ENCODE measurements around the gene TRIM63.

TRIM63 gene

DNA sequence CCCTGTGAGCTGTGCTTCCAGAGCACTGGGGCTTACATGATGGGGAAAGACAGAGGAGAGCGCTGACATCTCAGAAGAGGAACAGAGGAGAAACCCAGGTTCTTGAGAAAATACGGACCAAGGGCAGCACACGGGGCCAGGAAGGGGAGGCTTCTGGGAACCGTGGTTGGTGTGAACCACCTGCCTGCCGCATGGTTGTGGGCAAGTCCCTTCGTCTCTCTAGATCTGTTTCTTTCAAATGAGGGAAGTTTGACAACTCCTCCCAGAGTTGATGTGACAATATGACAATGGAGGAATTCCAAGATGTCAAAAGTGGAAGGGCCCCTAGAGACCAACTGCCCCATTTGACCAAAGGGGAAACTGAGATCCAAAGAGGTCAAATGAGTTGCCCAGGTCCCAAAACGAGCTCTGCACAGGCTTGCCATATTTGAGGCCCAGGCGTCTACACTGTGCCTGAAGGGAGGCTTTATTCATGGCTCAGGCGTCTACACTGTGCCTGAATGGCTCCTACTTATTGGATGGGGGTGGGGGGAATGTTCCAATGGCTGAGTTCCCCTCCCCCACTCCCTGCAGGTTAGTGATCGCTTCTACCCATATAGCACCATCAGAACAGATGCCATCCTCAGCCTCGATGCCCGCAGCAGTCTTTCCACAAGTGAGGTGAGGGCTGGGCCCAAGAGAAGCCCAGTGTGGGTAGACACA, 34.6 kb downstream of the TRIM63 start:
- no peak for DNase-seq

DNA sequence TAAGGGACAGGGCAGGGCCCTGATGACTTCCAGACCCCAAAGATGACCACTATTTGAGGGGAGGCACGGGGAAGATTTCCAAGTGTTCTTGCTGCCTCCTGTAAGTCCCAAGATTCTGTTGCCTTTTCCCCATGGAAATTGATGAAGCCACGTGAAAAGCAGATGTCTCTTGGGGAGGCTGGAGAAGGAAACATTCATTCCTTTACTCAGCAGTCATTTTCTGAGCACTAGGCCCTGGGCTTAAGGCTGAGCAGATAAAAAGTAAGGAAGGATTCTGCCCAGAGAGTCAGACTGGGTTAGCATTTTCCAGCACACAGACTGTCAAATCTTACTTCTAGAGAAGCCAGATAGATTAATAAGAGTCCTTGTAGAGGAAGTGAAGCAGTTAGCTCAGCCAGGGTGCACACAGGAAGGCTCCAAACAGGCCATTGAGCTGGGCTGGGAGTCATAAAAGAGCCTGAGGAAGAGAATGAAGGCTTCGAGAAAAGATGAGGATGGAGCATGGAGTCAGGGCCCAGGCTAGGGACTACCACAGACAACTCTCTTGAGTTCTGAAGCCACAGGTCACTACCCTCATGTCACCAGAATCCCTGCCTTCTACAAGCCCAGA, 35.7 kb downstream of the TRIM63 start:
- DNase-seq = no peak

DNA sequence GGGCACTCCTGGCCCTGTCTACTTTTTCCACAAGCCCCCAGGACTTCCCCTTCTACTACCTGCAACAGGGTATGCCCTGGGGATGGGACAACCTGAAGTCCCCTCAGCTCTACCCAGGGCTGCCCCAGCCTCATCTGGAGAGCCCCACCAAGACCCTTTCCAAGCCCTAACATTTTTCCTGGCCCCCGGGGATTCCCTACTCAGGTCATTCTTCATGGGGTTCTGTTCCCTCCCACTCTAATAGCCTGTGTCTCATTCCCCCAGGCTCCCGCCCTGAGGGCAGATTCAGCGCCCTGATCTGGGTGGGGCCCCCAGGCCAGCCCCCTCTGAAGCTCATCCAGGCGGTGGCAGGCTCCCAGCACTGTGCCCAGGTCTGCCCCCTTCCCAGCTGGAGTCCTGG, 36.2 kb downstream of the TRIM63 start:
- no peak for DNase-seq

DNA sequence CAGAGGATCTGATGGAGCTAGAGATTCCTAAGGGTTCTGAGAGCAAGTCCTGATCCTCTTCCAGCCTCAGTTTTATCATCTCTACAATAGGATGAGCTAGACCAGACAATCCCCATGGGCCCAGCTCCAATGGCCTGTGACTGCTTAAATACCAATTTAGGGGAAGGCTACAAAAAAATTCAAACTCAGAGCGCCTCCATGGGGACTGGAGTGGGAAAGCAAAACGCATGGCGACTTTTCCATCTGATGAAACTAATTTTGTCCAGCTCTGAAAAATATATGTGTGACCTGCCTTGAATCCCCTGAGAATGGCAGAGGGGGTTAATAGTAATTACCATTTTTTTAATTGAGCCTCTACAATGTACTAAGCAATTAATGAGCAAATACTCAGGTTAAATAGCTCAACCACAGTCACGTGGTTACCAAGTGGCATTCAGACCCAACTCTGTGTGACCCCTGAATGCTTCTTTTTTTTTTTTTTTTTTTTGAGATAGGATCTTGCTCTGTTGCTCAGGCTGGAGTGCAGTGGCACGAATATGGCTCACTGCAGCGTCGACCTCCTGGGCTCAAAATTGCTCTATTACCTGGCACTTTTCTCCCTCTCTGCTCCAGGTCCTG, 37.5 kb downstream of the TRIM63 start:
- no peak for DNase-seq

DNA sequence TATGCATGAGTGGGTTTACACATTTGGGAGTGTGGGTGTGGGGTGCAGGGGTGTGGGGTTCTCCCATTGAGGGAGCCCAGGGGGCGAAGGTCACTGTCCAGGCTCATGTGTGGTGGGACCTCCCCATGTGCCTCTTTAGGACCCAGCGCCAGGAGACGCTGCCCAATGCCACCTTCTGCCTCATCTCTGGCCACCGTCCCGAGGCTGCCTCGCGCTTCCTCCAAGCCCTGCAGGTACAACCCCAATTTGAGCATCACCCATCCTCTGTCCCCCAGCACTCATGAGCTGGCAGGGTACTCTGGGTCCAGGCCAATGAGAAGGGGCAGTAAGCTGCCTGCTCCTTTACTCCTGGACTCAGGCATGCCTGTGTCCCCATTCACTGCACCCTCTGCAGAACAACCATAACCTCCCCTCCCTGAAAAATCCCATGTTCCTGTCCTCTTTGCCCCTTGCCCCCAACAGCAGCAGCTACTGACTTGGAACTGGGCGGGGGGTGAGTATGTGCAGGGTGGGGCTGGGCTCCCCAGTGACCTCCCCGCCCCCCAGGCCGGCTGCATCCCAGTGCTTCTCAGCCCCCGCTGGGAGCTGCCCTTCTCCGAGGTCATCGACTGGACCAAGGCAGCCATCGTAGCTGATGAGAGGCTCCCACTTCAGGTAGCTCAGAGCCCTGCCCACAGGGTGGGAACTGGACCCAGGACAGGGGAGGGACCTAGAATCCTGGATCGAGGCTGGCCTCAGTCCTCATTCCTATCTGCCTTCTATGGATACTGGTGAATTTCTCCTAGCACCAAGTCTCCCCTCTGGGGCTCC, 38.2 kb downstream of the TRIM63 start:
- no peak for DNase-seq

DNA sequence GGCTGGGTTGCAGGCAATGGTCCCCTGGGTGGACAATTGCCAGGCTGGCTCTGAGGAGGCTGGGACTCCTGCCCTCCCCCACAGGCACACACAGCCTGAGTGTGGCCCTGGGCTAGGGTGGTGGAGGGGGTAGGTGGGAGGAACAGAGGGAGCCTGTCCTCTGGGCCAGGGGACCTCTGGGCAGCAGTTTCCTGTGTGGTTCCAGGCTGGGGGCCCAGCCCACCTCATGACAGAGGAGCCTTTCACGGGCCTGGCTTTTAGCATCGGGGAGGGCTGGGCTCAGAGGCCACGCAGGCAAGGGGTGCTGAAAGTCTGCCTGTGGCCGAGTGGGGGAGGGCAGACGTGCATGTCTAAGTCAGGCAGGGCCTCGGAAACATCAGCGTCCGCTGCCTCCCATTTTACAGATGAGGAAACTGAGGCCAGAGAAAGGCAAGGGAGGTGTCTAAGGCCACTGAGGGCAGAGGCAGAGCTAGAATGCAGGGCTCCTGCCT, 38.9 kb downstream of the TRIM63 start:
- no peak for DNase-seq

DNA sequence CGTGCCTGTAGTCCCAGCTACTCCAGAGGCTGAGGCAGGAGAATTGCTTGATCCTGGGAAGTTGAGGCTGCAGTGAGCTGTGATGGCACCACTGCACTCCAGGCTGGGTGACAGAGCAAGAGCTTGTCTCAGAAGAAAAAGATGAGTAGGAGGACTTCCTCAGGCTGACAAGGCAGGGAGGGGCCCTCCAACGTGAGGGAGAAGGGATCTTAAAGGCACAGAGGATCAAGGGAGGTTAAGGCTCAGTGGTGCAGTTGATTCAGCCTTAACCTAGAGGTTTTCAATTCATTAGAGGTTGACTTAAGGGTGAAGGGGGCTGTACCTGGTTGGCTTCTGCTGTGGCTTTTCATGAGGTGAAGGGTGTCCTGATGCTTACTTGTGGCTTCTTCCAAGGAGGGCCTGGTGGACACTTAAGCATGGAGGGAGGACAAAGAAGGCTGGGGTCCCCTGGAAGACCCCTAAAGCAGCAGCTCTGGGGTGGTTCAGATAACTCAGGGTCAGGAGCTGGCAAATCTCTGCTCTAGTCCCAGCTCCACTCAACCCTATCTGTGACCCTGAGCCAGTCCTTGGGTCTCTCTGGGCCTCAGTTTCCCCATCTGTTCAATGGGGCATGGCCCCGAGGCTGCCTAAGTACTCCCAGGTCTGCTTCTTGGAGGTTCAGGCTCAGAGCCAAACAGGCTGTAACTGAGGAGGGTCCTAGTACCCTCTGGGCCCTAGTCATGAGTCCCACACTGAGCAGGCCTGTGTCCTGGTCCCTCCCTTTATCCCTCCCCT, 39.5 kb downstream of the TRIM63 start:
- DNase-seq = no peak

DNA sequence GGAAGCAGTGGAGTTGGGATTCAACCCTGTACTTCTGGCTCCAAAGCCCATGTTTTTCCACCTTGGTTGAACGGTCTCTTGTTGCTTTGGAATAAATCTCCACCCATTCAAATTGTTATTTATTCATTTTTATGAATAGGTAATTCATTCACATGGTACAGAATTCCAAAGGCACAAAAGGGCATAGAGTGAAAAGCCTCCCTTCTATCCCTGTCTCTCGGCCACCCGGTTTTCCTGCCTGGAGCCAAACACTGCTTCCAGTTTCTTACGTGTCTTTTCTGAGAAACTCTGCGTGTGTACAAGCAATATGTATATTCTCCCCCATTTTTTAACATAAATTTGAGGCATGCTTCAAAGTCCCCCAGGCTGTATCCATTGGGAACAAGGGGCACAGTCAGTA, 41.9 kb downstream of the TRIM63 start:
- DNase-seq = no peak

DNA sequence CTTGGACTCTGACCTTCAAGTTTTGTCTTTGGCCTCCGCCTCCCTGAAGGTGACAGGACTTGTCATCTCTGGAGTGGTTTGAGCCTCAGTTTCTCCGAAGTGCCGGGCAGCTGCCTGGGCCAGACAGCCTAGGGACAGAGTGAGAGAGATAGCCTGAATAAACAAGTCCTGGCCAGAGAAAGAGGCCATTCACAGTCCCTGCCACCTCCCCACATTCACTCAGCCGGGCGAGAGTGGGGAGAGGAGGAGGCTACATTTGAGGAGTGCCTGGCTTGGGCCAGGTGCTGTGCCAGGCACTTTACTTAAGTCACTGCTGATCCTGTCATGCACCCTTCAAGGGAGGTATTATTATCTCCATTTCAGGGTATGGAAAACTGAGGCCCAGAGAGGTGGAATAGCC, 42.4 kb downstream of the TRIM63 start:
- no peak for DNase-seq

DNA sequence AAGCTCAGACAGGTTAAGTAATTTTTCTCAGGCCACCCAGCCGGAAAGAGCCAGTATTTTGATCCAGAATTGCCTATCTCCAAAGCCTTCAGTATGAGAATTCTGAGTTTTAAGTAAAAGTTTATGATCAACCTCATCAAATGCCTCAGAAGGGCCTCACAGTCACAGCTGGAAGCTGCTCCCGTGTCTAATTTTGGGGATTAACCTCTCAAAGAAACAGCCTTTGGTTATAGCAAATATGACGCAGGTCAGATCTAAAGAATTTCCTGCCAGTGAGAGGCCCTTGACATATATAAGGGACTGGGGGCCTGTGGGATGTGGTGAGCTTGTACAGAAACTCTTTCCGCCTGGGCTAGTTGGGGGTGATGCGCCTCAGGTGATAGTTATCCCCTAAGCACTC, 43.6 kb downstream of the TRIM63 start:
- DNase-seq = no peak

DNA sequence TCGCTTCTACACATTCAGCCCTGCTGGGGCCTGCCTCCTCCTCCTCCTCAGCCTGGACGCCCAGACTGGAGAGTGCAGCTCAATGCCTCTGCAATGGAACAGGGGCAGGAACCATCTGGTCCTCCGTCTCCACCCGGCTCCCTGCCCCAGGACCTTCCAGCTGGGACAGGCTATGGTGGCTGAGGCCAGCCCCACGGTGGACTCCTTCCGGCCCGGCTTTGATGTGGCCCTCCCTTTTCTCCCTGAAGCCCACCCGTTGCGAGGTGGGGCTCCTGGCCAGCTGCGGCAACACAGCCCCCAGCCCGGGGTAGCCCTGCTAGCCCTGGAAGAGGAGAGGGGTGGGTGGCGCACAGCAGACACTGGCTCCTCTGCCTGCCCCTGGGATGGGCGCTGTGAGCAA, 44.4 kb downstream of the TRIM63 start:
- DNase-seq = no peak

DNA sequence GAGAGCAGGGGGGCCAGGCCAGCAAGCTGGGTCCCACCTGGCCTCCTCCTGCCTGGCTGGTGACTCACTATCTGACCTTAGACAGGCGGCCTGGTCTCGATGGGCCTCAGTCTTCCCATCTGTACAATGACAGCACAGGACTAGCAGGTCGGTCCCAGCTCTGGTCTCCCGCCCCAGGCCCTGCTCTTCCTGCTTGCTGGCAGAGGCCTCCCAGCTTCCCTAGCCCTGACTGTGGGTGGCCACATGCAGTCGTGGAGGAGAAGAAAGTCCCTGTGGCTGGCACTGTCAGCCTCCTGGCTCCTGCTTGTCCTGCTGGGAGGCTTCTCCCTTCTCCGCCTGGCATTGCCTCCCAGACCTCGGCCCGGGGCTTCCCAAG, 45.0 kb downstream of the TRIM63 start:
- no peak for DNase-seq

DNA sequence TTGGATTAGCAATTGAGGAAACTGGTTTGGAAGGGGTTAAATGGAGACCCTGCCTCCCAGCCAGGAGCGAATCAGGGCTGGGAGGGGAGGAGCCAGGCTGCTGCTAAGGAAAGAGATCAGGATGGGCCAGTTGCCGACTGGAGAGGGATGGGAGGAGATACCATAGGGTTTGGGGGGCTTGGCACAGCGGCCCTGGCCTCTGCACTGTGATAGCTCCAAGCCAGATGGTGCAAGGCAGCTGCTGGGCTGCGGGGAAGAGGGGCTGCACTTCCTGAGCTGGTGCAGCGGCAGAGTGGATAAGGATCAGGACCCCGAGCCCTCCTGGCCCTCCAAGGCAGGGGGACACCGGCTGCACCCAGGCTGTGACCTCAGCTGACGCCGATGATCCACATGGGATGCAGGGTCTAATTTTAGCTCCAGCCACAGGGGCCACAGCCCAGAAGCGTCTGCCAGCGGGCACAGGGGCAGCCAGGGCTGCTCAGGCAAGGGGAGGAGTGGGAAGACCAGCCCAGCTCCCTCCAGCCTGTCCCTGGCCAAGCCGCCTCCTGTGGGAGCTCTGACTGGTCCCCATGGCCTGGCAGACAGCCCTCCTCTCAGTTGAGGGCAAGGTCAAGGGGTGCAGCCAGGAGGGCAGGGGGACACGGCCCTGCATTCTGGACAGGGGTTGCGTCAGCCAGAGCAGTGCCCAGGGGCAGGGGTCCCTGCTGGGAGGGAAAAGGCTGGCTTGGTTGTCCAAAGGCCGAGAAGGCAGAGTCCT, 45.6 kb downstream of the TRIM63 start, which contains the start of gene EXTL1:
Gene EXTL1 (plus strand): TSS at position 129 of the 757 bp plus-strand sequence. CDS start 872 bp downstream, outside the sequence.
- DNase-seq = peak; percentile 93

DNA sequence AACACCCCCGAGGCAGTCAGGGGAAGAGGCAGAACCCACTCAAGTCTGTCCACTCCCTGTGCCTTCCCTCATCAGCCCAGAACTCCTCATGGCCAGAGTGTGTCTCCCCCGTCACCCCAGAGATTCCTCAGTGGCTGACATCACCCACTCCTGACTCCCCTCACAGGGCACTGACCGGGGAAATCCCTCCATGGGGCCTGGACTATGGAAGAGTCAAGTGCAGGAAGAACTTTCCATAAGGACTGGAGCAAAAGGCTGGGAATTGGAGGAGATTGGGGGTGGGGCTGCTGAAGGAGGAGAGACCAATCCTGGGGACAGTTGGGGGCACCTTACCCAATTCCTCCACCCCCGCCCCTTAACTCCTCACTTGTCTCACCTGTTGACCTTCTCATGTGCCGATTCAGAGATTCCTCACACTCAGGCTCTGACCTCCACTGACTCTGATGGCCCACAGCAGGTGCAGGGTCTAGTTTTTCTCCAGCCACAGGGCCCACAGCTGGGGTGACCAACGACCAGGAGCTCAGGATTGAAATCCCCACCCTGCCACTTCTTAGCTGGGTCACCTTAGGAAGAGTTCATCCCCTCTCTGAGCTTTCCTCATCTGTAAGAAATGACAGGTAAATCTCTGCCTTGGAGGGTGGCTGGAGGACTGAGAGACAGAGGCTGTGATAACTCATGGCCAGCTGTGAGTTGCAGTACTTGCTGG, 46.3 kb downstream of the TRIM63 start:
- no peak for DNase-seq

DNA sequence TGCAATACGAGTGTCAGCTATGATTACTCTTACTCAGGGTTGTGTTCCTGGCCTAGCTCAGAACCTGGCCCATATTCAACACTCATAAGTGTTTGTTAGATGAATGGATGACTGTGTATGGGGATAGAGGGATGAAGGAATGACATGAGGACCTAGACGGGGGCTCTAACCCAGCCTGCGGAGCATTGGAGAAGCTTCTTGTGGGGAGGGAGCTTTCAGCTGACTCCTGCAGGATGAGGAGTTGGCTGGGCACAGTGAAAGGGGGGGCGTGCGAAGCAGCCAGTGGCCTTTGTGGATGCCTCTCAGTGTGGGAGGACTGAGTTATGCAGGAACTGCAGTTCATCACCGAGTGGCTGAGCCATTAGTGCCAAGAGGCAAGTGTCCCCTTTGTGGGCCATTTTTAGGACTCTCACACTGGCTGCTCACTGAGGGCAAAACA, 47.1 kb downstream of the TRIM63 start:
- DNase-seq = no peak

DNA sequence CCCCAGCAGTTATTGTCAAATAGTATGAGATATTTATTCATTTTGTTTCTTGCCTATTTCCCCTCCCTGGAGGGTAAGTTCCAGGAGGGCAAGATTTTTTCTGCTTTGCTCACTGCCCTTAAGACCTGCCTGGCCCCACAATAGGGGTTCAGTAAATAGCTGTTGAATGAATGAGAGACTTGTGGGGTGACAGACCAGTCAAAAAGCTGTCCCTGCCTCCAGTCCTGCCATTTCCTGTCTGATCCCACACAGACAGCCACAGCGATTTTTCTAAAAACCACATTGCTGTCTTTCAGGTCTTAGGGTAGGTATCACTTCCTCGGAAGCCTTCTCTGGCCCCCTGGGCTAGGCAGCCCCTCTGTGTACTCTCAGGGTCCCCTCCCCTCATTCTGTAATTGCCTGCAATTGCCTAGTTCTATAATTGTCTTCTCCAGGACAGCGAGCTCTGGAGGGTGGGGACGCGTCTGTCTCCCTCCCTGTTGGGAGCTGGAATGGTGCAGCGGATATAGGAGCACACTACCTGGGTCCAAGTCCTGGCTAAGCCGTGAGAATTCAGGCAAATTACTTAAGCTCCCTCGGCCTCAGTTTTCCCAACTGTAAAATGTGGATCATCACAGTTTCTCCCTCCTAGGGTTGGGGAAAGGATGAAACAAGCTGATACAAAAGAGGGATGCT, 47.7 kb downstream of the TRIM63 start:
- no peak for DNase-seq

DNA sequence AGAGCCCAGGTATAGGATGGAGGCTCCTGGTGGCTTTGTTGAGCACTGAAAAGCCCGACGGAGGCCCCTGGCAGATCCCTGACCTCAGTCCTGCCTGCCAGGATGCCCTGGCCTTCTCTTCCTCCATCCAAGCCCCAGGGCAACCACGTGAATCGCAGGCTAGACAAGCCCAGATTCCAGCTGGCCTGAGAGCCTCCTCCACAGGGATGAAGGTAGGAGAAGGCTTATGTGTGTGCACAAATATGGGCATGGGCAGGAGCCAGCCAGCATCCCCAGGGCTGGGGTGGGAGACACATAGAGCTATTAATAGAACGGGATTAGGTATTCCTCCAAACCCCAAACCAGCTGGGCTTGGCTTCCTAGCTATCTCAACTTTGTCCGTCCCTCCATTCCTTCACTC, 49.8 kb downstream of the TRIM63 start:
- no peak for DNase-seq

DNA sequence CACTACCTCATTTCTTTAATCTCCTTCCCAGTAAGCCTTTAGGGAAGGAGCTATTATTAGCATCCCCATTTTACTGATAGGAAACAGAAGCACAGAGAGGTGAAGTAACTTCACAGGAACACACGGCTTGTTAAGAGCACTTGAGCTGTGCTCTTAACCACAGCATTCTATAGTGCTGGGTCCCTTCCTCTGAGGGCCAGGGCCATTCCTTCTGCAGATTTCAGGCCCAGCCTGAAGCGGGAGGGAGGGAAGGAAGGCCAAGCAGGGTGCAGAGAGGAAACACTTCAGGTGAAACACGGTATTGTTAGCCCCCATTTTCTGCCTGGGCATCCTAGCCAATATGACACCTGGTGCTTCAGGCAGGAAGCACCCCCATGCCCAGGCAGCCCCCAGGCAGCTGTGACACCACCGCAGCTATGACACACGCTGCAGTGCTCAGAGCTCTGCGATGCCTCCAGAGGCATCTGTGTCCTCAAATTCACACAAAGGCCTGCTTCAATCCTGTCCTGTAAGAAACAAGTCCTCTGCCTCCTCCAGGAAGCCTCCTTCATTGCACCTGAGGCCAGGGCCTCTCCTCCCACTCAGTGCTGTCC, 50.4 kb downstream of the TRIM63 start:
- DNase-seq = no peak

DNA sequence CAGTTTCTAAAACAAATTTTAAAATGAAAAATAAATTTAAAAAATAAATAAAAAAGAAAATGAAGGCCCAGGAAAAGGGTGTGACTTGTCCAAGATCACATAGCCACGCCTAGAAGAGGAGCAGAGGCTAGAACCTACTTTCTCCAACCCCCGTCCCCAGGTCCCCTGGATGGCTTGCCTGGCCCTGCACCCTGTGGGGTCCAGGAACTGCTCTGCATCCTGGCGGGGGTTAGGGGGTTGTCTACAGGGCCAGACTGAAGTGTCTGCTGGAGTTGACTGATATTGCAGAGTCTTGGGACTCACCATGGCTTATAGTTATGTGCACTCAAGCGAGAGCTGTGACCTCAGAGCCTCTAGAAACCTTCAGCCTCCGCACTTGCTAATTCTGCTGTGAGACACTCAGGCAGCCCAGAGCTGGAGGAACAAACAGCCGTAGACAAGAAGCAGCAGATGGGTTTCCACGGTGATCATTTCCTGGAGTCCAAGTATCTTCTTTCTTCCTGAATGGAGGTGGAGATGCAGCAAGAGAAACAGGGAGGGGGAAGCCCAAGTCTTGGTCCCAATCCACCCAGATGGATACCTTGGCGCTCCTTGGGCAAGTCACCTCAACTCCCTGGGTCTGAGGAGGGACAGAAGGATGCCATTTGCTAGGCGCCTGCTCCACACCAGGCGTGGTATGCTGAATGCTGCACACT, 51.0 kb downstream of the TRIM63 start:
- peak; percentile 78 for DNase-seq

Measured in eye (tissue), 1 donor.